ENCODE data around the gene GJA8.
"Not testable (repeated sequence)": the region's sequence is repeated elsewhere in the genome, so short reads cannot be mapped to it uniquely, and the experiment has no call there.

GRCh38 chr1:147867204-147867603 is 35.4 kb upstream of the GJA8 start:
- TF ChIP-seq POLR2A (IDR thresholded peaks at IDR 0.05) = not testable (repeated sequence)
- TF ChIP-seq, protein P1, sequence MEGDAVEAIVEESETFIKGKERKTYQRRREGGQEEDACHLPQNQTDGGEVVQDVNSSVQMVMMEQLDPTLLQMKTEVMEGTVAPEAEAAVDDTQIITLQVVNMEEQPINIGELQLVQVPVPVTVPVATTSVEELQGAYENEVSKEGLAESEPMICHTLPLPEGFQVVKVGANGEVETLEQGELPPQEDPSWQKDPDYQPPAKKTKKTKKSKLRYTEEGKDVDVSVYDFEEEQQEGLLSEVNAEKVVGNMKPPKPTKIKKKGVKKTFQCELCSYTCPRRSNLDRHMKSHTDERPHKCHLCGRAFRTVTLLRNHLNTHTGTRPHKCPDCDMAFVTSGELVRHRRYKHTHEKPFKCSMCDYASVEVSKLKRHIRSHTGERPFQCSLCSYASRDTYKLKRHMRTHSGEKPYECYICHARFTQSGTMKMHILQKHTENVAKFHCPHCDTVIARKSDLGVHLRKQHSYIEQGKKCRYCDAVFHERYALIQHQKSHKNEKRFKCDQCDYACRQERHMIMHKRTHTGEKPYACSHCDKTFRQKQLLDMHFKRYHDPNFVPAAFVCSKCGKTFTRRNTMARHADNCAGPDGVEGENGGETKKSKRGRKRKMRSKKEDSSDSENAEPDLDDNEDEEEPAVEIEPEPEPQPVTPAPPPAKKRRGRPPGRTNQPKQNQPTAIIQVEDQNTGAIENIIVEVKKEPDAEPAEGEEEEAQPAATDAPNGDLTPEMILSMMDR (IDR thresholded peaks at IDR 0.05) = not testable (repeated sequence)
